ENCODE results near the gene CTBP1. TPM values are rescaled to one million over a fixed set of nuclear protein-coding genes. Genes with fewer than 3 reads are reported as not detected.

The CTBP1 gene
- polyA plus RNA-seq, 3 donors = 21.3 to 226 (median 42.1) TPM

DNA sequence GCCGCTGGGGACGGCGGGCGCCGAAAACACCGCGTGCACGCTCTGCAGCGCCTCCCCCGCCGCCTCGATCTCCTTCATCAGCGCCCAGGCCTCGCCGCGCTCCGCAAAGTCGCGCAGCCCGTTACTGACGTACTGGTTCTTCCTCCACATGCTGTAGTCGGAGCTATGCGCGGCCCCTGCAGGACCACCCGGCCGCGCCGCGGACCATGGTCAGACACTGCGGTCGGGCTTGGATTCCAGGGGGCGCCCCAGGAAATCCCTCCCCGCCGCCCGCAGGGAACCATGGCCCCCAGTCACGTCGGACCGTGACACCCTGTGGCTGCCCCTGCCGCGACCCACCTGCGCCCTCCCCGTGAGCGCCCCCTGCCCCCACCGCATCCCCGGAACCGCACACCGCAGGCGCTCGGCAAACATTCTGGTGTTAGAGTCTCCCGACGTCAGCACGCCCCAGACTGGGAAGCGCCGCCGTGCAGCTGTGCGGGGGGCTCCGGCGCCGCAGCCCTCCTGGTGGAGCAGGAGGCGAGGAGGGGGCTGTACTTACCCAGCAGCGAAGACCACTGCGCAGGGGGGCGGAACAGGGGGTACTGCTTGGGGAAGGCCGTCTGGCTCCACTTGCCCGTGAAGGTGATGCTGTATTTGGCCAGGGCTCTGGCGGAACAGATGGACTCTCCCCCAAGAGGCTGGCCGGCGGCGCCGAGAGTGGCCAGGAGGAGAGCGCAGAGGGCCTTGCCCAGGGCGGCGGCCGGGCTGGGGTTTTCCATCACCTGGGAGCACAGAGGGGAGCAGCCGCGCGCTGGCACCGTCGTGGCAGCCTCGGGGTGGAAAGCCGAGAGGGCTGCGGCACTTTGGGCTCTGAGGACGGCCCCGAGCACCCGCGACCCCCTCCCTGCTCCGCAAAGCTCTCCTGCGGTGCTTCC lies 77.4 kb downstream of the CTBP1 start:
- intact Hi-C loops (cut with micrococcal nuclease) = loop anchor here in 1 of 2 donors (5.0 kb wide), 1 partner anchor 39 kb away; no protein-coding TSS in a partner anchor
- Histone ChIP-seq H2AFZ (ENCODE audit: insufficient read depth, low read depth, low read length, poor library complexity, severe bottlenecking) (peak overlapping the region; percentile 59), H3K36me3 (replicated peaks in 1 of 2; ENCODE audit: control insufficient read depth in 1 of 2, insufficient read depth in 2 of 2, low read length in 2 of 2) (no peaks in the 10 kb centered on the region), H3K9ac (ENCODE audit: insufficient read depth, low read length, poor library complexity, severe bottlenecking) (peak overlapping the region; percentile 12), H3K27ac (ENCODE audit: low read depth in 1 of 2, low read length in 2 of 2) (no peak overlapping the region), H3K9me3 (replicated peaks in 1 of 2; ENCODE audit: control insufficient read depth in 1 of 2, insufficient read depth in 1 of 2, low read length in 2 of 2) (peaks cover 0 to 14% of the 10 kb centered on the region in 2 donors), H3K27me3 (ENCODE audit: control insufficient read depth in 2 of 2, insufficient read depth in 2 of 2, low read length in 2 of 2) (peaks cover 23 to 68% of the 10 kb centered on the region in 2 donors), H4K20me1 (ENCODE audit: insufficient read depth, low read length) (no peaks in the 10 kb centered on the region), H3K4me3 (replicated peaks in 1 of 3; ENCODE audit: low read depth in 2 of 3, low read length in 3 of 3) (peak overlapping the region in 2 of 3 experiments; percentile 24 to 50), H3K4me1 (ENCODE audit: control insufficient read depth in 1 of 2, insufficient read depth in 2 of 2, low read length in 2 of 2) (peaks cover 29 to 39% of the 10 kb centered on the region in 2 donors), H3K79me2 (ENCODE audit: insufficient read depth, low read length) (no peaks in the 10 kb centered on the region), H3K4me2 (replicated peaks; ENCODE audit: extremely low read depth, low read length, poor library complexity, severe bottlenecking) (peak overlapping the region; percentile 77)
- 4% methylated on average over 86 of the region's 88 CpGs for WGBS (ENCODE audit: insufficient coverage)
- TF ChIP-seq CTCF (IDR thresholded peaks at IDR 0.05) = no peak
- Mint-ChIP-seq H3K27ac (peak overlapping the region in 1 of 7 donors; percentile 30), H3K4me3 (peak overlapping the region; percentile 74 to 91), H3K4me1 (peaks cover 22% of the 10 kb centered on the region), H3K36me3 (peaks cover 2 to 11% of the 10 kb centered on the region in 2 donors), H3K27me3 (ENCODE audit: low read depth in 3 of 3) (peaks cover 47 to 75% (median 72%) of the 10 kb centered on the region in 3 donors), H3K9me3 (peaks cover 0 to 15% (median 2%) of the 10 kb centered on the region in 7 donors)
- DNase-seq = peak; percentile 7 to 29 (median 19)

- peak overlapping the region; percentile 74 to 91 for H3K4me3 Mint-ChIP-seq
- Histone ChIP-seq H3K9me3 (replicated peaks in 1 of 2; ENCODE audit: control insufficient read depth in 1 of 2, insufficient read depth in 1 of 2, low read length in 2 of 2) (peaks cover 0 to 14% of the 10 kb centered on the region in 2 donors), H3K27me3 (ENCODE audit: control insufficient read depth in 2 of 2, insufficient read depth in 2 of 2, low read length in 2 of 2) (peaks cover 23 to 68% of the 10 kb centered on the region in 2 donors), H3K36me3 (replicated peaks in 1 of 2; ENCODE audit: control insufficient read depth in 1 of 2, insufficient read depth in 2 of 2, low read length in 2 of 2) (no peaks in the 10 kb centered on the region), H3K4me3 (replicated peaks in 1 of 3; ENCODE audit: low read depth in 2 of 3, low read length in 3 of 3) (peak overlapping the region in 1 of 3 experiments; percentile 50), H2AFZ (ENCODE audit: insufficient read depth, low read depth, low read length, poor library complexity, severe bottlenecking) (peak overlapping the region; percentile 59), H3K79me2 (ENCODE audit: insufficient read depth, low read length) (no peaks in the 10 kb centered on the region), H3K9ac (ENCODE audit: insufficient read depth, low read length, poor library complexity, severe bottlenecking) (no peak overlapping the region), H3K4me2 (replicated peaks; ENCODE audit: extremely low read depth, low read length, poor library complexity, severe bottlenecking) (peak overlapping the region; percentile 77), H3K4me1 (ENCODE audit: control insufficient read depth in 1 of 2, insufficient read depth in 2 of 2, low read length in 2 of 2) (peaks cover 29 to 39% of the 10 kb centered on the region in 2 donors), H3K27ac (ENCODE audit: low read depth in 1 of 2, low read length in 2 of 2) (no peak overlapping the region), H4K20me1 (ENCODE audit: insufficient read depth, low read length) (no peaks in the 10 kb centered on the region)
- peaks cover 2 to 11% of the 10 kb centered on the region in 2 donors for H3K36me3 Mint-ChIP-seq
- no peak overlapping the region for H3K27ac Mint-ChIP-seq
- WGBS (ENCODE audit: insufficient coverage) = 23% methylated on average over 37 of the region's 42 CpGs
- H3K27me3 Mint-ChIP-seq (ENCODE audit: low read depth in 3 of 3) = peaks cover 47 to 75% (median 72%) of the 10 kb centered on the region in 3 donors
- no peak for TF ChIP-seq CTCF (IDR thresholded peaks at IDR 0.05)
- no peak for DNase-seq
- intact Hi-C loops (cut with micrococcal nuclease) = loop anchor here in 1 of 2 donors (5.0 kb wide), 1 partner anchor 39 kb away; no protein-coding TSS in a partner anchor
- peaks cover 0 to 15% (median 2%) of the 10 kb centered on the region in 7 donors for H3K9me3 Mint-ChIP-seq
- H3K4me1 Mint-ChIP-seq = peaks cover 22% of the 10 kb centered on the region
Observed at GRCh38 chr4:1170976-1171310, 78.0 kb downstream of the CTBP1 start.
